B cell (primary cell): Measurements from ENCODE around the gene ARSA.

Experiments used
- CTCF ChIP-seq: fragments of 200-600 bp; IDR thresholded peaks from one replicate; pipeline ENCODE4 v1.8.0; 2022; ENCODE audit warnings: antibody characterized with exemption, mild to moderate bottlenecking
- EZH2 ChIP-seq: IDR thresholded peaks from 2 replicates; pipeline ENCODE4 v1.6.1; 2012; ENCODE audit warnings: borderline replicate concordance, low read depth, mild to moderate bottlenecking, moderate library complexity, low read length; ENCODE audit not compliant: insufficient read depth, poor library complexity, severe bottlenecking

- no peak for TF ChIP-seq CTCF
- no peak for TF ChIP-seq EZH2
These were observed 24.3 kb downstream of the ARSA start for GRCh38 chr22:50603511-50604255.
